ENCODE results near the gene DLGAP1. TPM values are rescaled to one million over a fixed set of nuclear protein-coding genes. Genes with fewer than 3 reads are reported as not detected.
A peak's percentile ranks its signal among the peaks of the same experiment; 100 is the strongest.

DLGAP1 gene
- total RNA-seq, 2 experiments from 2014 or later: 0.31 to 0.36 TPM

DNA sequence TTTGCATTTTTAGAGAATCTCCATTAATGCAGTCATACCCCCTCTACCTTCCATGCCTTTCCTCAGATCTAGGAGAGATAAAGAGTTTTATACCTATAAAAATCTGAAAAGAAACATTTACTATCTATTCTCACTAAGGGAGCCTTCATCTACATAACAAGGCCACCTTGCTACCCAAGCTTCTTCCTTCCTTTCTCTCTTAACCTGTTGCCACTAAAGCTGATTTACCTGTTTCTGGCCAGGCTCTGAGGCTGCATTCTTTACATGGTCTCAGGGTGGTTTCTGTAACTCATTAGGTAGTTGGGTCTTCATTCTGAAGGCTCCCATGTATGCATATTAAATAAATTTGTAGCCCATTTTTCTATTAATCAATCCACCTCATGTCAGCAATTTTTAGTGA is 391.6 kb downstream of the DLGAP1 start:
- no peaks in the 10 kb centered on the region for H3K4me1 ChIP-seq (ENCODE audit: insufficient read depth, low read length)
- TF ChIP-seq, protein P1, sequence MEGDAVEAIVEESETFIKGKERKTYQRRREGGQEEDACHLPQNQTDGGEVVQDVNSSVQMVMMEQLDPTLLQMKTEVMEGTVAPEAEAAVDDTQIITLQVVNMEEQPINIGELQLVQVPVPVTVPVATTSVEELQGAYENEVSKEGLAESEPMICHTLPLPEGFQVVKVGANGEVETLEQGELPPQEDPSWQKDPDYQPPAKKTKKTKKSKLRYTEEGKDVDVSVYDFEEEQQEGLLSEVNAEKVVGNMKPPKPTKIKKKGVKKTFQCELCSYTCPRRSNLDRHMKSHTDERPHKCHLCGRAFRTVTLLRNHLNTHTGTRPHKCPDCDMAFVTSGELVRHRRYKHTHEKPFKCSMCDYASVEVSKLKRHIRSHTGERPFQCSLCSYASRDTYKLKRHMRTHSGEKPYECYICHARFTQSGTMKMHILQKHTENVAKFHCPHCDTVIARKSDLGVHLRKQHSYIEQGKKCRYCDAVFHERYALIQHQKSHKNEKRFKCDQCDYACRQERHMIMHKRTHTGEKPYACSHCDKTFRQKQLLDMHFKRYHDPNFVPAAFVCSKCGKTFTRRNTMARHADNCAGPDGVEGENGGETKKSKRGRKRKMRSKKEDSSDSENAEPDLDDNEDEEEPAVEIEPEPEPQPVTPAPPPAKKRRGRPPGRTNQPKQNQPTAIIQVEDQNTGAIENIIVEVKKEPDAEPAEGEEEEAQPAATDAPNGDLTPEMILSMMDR (IDR thresholded peaks at IDR 0.05): no peak
- Mint-ChIP-seq H3K27ac (no peak overlapping the region), H3K36me3 (ENCODE audit: low read depth) (no peaks in the 10 kb centered on the region), H3K9me3 (peaks cover 6% of the 10 kb centered on the region), H3K4me3 (no peak overlapping the region), H3K4me1 (ENCODE audit: low read depth) (no peaks in the 10 kb centered on the region), H3K27me3 (no peaks in the 10 kb centered on the region)
- no peaks in the 10 kb centered on the region for H3K27me3 ChIP-seq (ENCODE audit: control insufficient read depth in 1 of 2, insufficient read depth in 2 of 2, low read length in 2 of 2)
- DNase-seq (no peak), ATAC-seq (ENCODE audit: poor library complexity) (no peak)
- CTCF ChIA-PET: no interaction called here
- H3K27ac ChIP-seq (ENCODE audit: low read depth in 1 of 2, low read length in 2 of 2): no peak overlapping the region
- peaks cover 3 to 5% of the 10 kb centered on the region in 2 experiments for H3K9me3 ChIP-seq (ENCODE audit: control insufficient read depth in 1 of 2, insufficient read depth in 1 of 2, low read length in 2 of 2)
- intact Hi-C loops (cut with DNase I, micrococcal nuclease): no loop called here
- H3K4me3 ChIP-seq (ENCODE audit: low read length): no peak overlapping the region
- POLR2A ChIA-PET: no interaction called here
- no peaks in the 10 kb centered on the region for H3K36me3 ChIP-seq (ENCODE audit: insufficient read depth, low read length)

DNA sequence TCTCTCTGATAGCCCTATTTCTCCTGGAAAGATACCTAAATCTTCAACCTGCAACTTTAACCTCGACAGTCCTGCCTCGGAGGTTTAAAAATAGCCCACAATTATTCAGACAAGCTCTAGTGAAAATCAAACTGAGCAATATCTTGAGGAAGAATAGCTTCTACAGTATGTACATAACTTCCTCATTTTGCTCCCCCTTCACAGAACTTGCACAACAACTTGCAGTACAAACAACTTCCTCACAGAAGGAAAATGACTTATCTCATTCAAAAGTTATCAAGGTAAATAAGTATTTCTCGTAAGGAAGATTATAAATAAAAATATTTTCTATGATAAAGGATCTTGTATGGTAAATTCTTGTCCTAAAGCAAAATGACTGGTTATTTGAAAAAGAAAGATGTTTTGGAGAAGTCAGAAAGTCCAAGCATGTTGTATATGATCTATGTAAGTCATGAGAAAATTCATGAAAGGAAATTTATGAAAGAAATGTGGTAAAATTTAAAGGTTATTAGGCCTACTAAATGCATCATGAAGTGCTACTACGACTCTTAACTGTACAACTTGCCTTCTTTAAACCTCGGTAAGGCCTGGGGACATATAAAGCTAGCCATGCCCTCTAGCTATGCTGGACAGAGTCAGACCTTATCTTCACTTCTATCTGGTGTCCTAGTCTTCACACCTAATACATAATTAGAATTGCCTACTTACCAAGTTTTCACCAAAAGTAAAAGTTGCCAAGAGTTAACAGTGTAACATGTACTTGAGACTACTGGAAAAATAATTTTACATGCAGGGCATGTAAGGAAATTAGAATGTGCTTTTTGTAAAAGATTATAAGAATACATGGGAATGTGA is 394.5 kb downstream of the DLGAP1 start:
- peak in 1 of 14 experiments; percentile 6 for DNase-seq
- CTCF ChIA-PET: no interaction called here
- no peak for ATAC-seq (ENCODE audit: poor library complexity)
- H3K4me3 Mint-ChIP-seq: no peak overlapping the region
- H3K4me1 Mint-ChIP-seq (ENCODE audit: low read depth): no peaks in the 10 kb centered on the region
- no peaks in the 10 kb centered on the region for H3K27me3 Mint-ChIP-seq
- Histone ChIP-seq H3K4me1 (ENCODE audit: insufficient read depth, low read length) (no peaks in the 10 kb centered on the region), H3K27me3 (ENCODE audit: control insufficient read depth in 1 of 2, insufficient read depth in 2 of 2, low read length in 2 of 2) (peaks cover 0 to 4% of the 10 kb centered on the region in 2 experiments), H3K27ac (ENCODE audit: low read depth in 1 of 2, low read length in 2 of 2) (no peak overlapping the region), H3K4me3 (ENCODE audit: low read length) (no peak overlapping the region), H3K36me3 (ENCODE audit: insufficient read depth, low read length) (no peaks in the 10 kb centered on the region), H3K9me3 (ENCODE audit: control insufficient read depth in 1 of 2, insufficient read depth in 1 of 2, low read length in 2 of 2) (peaks cover under 1 to 3% of the 10 kb centered on the region in 2 experiments)
- POLR2A ChIA-PET: no interaction called here
- H3K36me3 Mint-ChIP-seq (ENCODE audit: low read depth): no peaks in the 10 kb centered on the region
- H3K9me3 Mint-ChIP-seq: peaks cover 6% of the 10 kb centered on the region
- H3K27ac Mint-ChIP-seq: no peak overlapping the region
- intact Hi-C loops (cut with DNase I, micrococcal nuclease): no loop called here
- TF ChIP-seq, protein P1 (IDR thresholded peaks at IDR 0.05): no peak

DNA sequence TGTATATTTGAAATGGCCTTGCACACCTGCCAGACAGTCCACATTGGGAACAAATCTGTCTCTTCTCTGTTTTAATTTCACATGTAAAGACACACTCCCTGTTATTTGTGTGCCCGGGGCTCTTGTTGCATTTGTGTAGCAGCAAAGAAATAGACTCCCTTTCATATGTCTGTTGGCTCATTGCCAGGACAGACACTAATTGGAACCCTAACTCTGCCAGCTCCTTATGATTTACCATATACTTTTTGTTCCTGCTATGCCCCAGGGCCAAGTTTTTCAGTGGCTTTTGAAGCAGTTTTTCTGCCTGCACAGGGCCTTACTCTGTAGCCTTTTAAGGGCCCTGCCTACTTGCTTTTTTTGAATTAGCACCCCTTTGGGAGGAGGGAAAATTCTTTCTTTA is 396.9 kb downstream of the DLGAP1 start:
- ChIA-PET POLR2A (no interaction called here), CTCF (no interaction called here)
- Mint-ChIP-seq H3K36me3 (ENCODE audit: low read depth) (no peaks in the 10 kb centered on the region), H3K27ac (no peak overlapping the region), H3K27me3 (no peaks in the 10 kb centered on the region), H3K4me3 (no peak overlapping the region), H3K4me1 (ENCODE audit: low read depth) (no peaks in the 10 kb centered on the region), H3K9me3 (peaks cover 6% of the 10 kb centered on the region)
- Histone ChIP-seq H3K27ac (ENCODE audit: low read depth in 1 of 2, low read length in 2 of 2) (no peak overlapping the region), H3K36me3 (ENCODE audit: insufficient read depth, low read length) (no peaks in the 10 kb centered on the region), H3K9me3 (ENCODE audit: control insufficient read depth in 1 of 2, insufficient read depth in 1 of 2, low read length in 2 of 2) (peaks cover 0 to 3% of the 10 kb centered on the region in 2 experiments), H3K4me1 (ENCODE audit: insufficient read depth, low read length) (no peaks in the 10 kb centered on the region), H3K27me3 (ENCODE audit: control insufficient read depth in 1 of 2, insufficient read depth in 2 of 2, low read length in 2 of 2) (peaks cover 0 to 4% of the 10 kb centered on the region in 2 experiments), H3K4me3 (ENCODE audit: low read length) (no peak overlapping the region)
- ATAC-seq (ENCODE audit: poor library complexity) (no peak), DNase-seq (no peak)
- intact Hi-C loops (cut with DNase I, micrococcal nuclease): no loop called here
- TF ChIP-seq, protein P1 (IDR thresholded peaks at IDR 0.05): no peak

All from CD4-positive, alpha-beta T cell (primary cell).